GM12878 (cell line): Measurements from ENCODE around the gene ZKSCAN7. TPM values are rescaled to one million over a fixed set of nuclear protein-coding genes. Genes with fewer than 3 reads are reported as not detected.

ENCODE experiments used
- ATAC-seq: fragments of 200-7000 bp; cut with Tn5 transposase; 3 replicates; pipeline ENCODE4 v1.9.1; 2020; ENCODE audit warnings: mild to moderate bottlenecking, moderate library complexity
- BruUV-seq: library from RNA; stranded (reverse); fragments of 400-500 nt; replicated peaks from 2 replicates; lab custom pipeline; 2021; lab: Mats Ljungman, UMichigan
- CTCF ChIA-PET: fragments of 300-600 bp; sonication (Branson Sonifier 250); formaldehyde crosslinking; extraction: SDS; loops from one replicate; lab custom pipeline; 2021; ENCODE audit warnings: inconsistent platforms; lab: Yijun Ruan, JAX
- POLR2A ChIA-PET: fragments of 350-600 bp; formaldehyde crosslinking; extraction: SDS; loops from one replicate; lab custom pipeline; 2021; ENCODE audit warnings: inconsistent platforms; lab: Charles Lee
- RAD21 ChIA-PET: fragments of 300-600 bp; sonication (Branson Sonifier 250); formaldehyde crosslinking; loops from one replicate; lab custom pipeline; 2023; ENCODE audit warnings: antibody characterized with exemption; ENCODE audit not compliant: unreplicated experiment; lab: Charles Lee
- SMC1A ChIA-PET: fragments of 300-600 bp; sonication (Branson Sonifier 250); formaldehyde crosslinking; loops from one replicate; lab custom pipeline; 2023; ENCODE audit not compliant: unreplicated experiment, uncharacterized antibody; lab: Charles Lee
- DNase-seq: peaks from one replicate; pipeline ENCODE4 v3.0.0-alpha.2; 2011; ENCODE audit warnings: low read depth, low spot score
- FAIRE-seq: peaks from 3 replicates; lab custom pipeline; 2011; peaks lifted over from hg19 to GRCh38; lab: Jason Lieb, UNC
- H2AFZ ChIP-seq: 2 replicates; pipeline ENCODE4 v1.6.0; 2011; ENCODE audit warnings: low read depth, low read length, control low read depth; ENCODE audit not compliant: control insufficient read depth
- H3K27ac ChIP-seq: 2 replicates; pipeline ENCODE4 v1.5.1; 2011; ENCODE audit warnings: control low read depth; ENCODE audit not compliant: control insufficient read depth, insufficient read depth
- H3K27me3 ChIP-seq, 2 experiments: replicated peaks in 1 of 2; 2 replicates each; pipeline versions ENCODE4 v1.6.0 to v1.6.1; 2011; ENCODE audit warnings: low read length in 1 of 2; ENCODE audit not compliant: control insufficient read depth in 2 of 2, insufficient read depth in 2 of 2
- H3K36me3 ChIP-seq, 2 experiments: 2 replicates each; pipeline ENCODE4 v1.5.1; 2011; ENCODE audit warnings: low read length in 1 of 2; ENCODE audit not compliant: control insufficient read depth in 2 of 2, insufficient read depth in 2 of 2
- H3K4me1 ChIP-seq: 2 replicates; pipeline ENCODE4 v1.6.1; 2011; ENCODE audit warnings: mild to moderate bottlenecking, low read length, moderate library complexity, mixed read lengths; ENCODE audit not compliant: control insufficient read depth, insufficient read depth
- H3K4me2 ChIP-seq: 2 replicates; pipeline ENCODE4 v1.6.0; 2011; ENCODE audit warnings: control low read depth; ENCODE audit not compliant: control insufficient read depth, insufficient read depth
- H3K4me3 ChIP-seq: fragments of 200-600 bp; sonication (generic); 2 replicates; pipeline ENCODE4 v1.5.1; 2016
- H3K79me2 ChIP-seq: 2 replicates; pipeline ENCODE4 v1.6.0; 2011; ENCODE audit warnings: low read length; ENCODE audit not compliant: control insufficient read depth, insufficient read depth
- H3K9ac ChIP-seq: 2 replicates; pipeline ENCODE4 v1.8.0; 2011; ENCODE audit warnings: low read length, control low read depth, mixed read lengths; ENCODE audit not compliant: control insufficient read depth, insufficient read depth
- H3K9me3 ChIP-seq: replicated peaks from 3 replicates; pipeline ENCODE4 v1.5.1; 2011; ENCODE audit warnings: mild to moderate bottlenecking, low read length; ENCODE audit not compliant: control insufficient read depth, insufficient read depth
- H4K20me1 ChIP-seq: 2 replicates; pipeline ENCODE4 v1.6.0; 2011; ENCODE audit not compliant: control insufficient read depth, insufficient read depth
- CBX3 ChIP-seq: fragments of 200-600 bp; sonication (generic); IDR thresholded peaks from 2 replicates; pipeline ENCODE4 v1.6.1; 2016; ENCODE audit warnings: low read depth, borderline replicate concordance
- CREM ChIP-seq: IDR thresholded peaks from 2 replicates; pipeline ENCODE4 v1.6.1; 2014; ENCODE audit warnings: antibody characterized with exemption, low read depth
- ETV6 ChIP-seq, 2 experiments: fragments of 450-650 bp in 1 of 2; IDR thresholded peaks in 1 of 2; conservative IDR thresholded peaks in 1 of 2; 2 replicates each; pipeline ENCODE4 v1.6.1; 2014; ENCODE audit warnings: antibody characterized with exemption in 1 of 2, borderline replicate concordance in 1 of 2, low read depth in 1 of 2, mild to moderate bottlenecking in 1 of 2, moderate library complexity in 1 of 2
- HDGF ChIP-seq: fragments of 450-650 bp; IDR thresholded peaks from 2 replicates; pipeline ENCODE4 v1.6.1; 2016; ENCODE audit warnings: antibody characterized with exemption
- IKZF2 ChIP-seq, 2 experiments: fragments of 450-650 bp; IDR thresholded peaks; 2 replicates each; pipeline ENCODE4 v1.6.1; 2017; ENCODE audit warnings: mild to moderate bottlenecking in 2 of 2, moderate library complexity in 2 of 2
- JUND ChIP-seq: IDR thresholded peaks from 2 replicates; pipeline ENCODE4 v1.6.1; 2012; ENCODE audit warnings: low read depth, mild to moderate bottlenecking, low read length, improper control_type of control experiment, moderate library complexity
- KAT2A ChIP-seq: conservative IDR thresholded peaks from 2 replicates; pipeline ENCODE4 v1.6.1; 2011; ENCODE audit warnings: low read depth, low read length; ENCODE audit not compliant: control insufficient read depth
- LARP7 ChIP-seq: fragments of 450-650 bp; IDR thresholded peaks from 2 replicates; pipeline ENCODE4 v1.6.1; 2017; ENCODE audit warnings: mild to moderate bottlenecking
- MEF2A ChIP-seq: IDR thresholded peaks from 2 replicates; pipeline ENCODE4 v1.6.1; 2011; ENCODE audit warnings: low read depth, mild to moderate bottlenecking, low read length, moderate library complexity; ENCODE audit not compliant: insufficient read depth
- PML ChIP-seq: IDR thresholded peaks from 2 replicates; pipeline ENCODE4 v1.6.1; 2012; ENCODE audit warnings: low read length, inconsistent platforms
- SUPT20H ChIP-seq: IDR thresholded peaks from 2 replicates; pipeline ENCODE4 v1.6.1; 2011; ENCODE audit warnings: low read depth, mild to moderate bottlenecking, low read length, moderate library complexity, borderline replicate concordance; ENCODE audit not compliant: control insufficient read depth
- ZBED1 ChIP-seq: IDR thresholded peaks from 2 replicates; pipeline ENCODE4 v1.6.1; 2016; ENCODE audit warnings: borderline replicate concordance
- ZNF687 ChIP-seq: fragments of 450-650 bp; IDR thresholded peaks from 2 replicates; pipeline ENCODE4 v1.6.1; 2017; ENCODE audit warnings: mild to moderate bottlenecking, moderate library complexity
- in situ Hi-C: fragments of 300-500 bp; cut with MboI; formaldehyde crosslinking; loops from 9 replicates; pipeline ENCODE4 v1.14.3; 2018; ENCODE audit warnings: mixed read lengths
- intact Hi-C: fragments of 100-400 bp; cut with micrococcal nuclease; formaldehyde crosslinking; loops from one replicate; pipeline ENCODE4 v1.14.2; 2022; ENCODE audit not compliant: unreplicated experiment
- polyA plus RNA-seq, 11 experiments: library from polyadenylated mRNA; depleted of rRNA in 4 of 11; unstranded in 6 of 11; stranded (reverse) in 5 of 11; fragments of >200 nt; fragmentation: Nextera tagmentation in 4 of 11; fragmentation: Illumina TruSeq in 1 of 11; extraction: Ambion mirVana in 4 of 11; extraction: Trizol in 1 of 11; gene quantifications; 1 replicate in 1 of 11; 2 replicates in 10 of 11; pipeline versions ENCODE4 v1.2.1 to v1.2.3, GENCODE V29; 2011 to 2016; ENCODE audit warnings: inconsistent platforms in 2 of 11, missing spikeins in 2 of 11, low read depth in 1 of 11
- total RNA-seq, 4 experiments: library from RNA; depleted of rRNA in 3 of 4; stranded (reverse); fragments of >200 nt in 3 of 4; fragmentation: Illumina TruSeq in 1 of 4; extraction: Trizol in 1 of 4; gene quantifications; 2 replicates each; pipeline versions ENCODE4 v1.2.1 to v1.2.3, GENCODE V29; 2013 to 2021
- TF ChIP-seq, protein P1 (sequence below): IDR thresholded peaks from 2 replicates; pipeline ENCODE4 v1.6.1; 2012; ENCODE audit warnings: low read depth, low read length, improper control_type of control experiment
- TF ChIP-seq, protein P2 (sequence below): fragments of 450-650 bp; IDR thresholded peaks from 2 replicates; pipeline ENCODE4 v1.6.1; 2018; ENCODE audit warnings: borderline replicate concordance, mild to moderate bottlenecking; ENCODE audit not compliant: partially characterized antibody

Gene ZKSCAN7
- total and polyA plus RNA-seq, 10 of the 15 experiments (the other 5 are each of a cell fraction or from before 2014, with no cell fraction given), result 0.77 to 6.0 (median 3.5) TPM

DNA sequence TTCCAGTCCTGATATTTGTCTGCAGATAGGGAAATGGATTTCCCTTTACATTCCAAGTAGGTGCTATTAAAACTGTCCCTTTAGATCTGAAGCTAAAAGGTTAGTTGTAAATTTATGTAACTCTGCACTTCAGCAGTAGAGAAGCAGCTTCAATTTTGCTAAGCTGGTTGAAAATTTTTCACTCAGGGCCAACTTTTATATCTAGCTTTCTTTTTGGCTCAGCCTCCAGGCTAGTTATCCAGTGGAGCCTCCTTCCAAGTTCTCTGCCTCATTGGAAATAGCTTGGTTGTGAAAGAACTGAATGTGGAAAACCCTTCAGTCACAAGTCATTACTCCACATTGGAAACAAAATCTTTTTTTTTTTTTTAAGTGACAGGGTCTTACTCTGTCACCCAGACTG lies 21.6 kb downstream of the ZKSCAN7 start:
- SMC1A ChIA-PET, result no interaction called here
- H3K27ac ChIP-seq, result no peak overlapping the region
- H3K27me3 ChIP-seq, result no peaks in the 10 kb centered on the region
- H2AFZ ChIP-seq, result no peak overlapping the region
- DNase-seq (no peak), FAIRE-seq (no peak), ATAC-seq (no peak)
- H3K4me1 ChIP-seq, result no peaks in the 10 kb centered on the region
- TF ChIP-seq MEF2A (no peak), IKZF2 (IDR thresholded peaks at IDR 0.05) (no peak), PML (no peak), CREM (no peak), SUPT20H (no peak), ZNF687 (no peak), LARP7 (no peak), ETV6 (conservative IDR thresholded peaks at IDR 0.05 in 1 of 2, IDR thresholded peaks at IDR 0.05 in 1 of 2; ENCODE audit: borderline replicate concordance in 1 of 2, low read depth in 1 of 2) (no peak), KAT2A (no peak), CBX3 (no peak), JUND (no peak), HDGF (no peak), ZBED1 (no peak)
- TF ChIP-seq, protein P1, sequence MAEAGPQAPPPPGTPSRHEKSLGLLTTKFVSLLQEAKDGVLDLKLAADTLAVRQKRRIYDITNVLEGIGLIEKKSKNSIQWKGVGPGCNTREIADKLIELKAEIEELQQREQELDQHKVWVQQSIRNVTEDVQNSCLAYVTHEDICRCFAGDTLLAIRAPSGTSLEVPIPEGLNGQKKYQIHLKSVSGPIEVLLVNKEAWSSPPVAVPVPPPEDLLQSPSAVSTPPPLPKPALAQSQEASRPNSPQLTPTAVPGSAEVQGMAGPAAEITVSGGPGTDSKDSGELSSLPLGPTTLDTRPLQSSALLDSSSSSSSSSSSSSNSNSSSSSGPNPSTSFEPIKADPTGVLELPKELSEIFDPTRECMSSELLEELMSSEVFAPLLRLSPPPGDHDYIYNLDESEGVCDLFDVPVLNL, result no peak
- TF ChIP-seq, protein P2, sequence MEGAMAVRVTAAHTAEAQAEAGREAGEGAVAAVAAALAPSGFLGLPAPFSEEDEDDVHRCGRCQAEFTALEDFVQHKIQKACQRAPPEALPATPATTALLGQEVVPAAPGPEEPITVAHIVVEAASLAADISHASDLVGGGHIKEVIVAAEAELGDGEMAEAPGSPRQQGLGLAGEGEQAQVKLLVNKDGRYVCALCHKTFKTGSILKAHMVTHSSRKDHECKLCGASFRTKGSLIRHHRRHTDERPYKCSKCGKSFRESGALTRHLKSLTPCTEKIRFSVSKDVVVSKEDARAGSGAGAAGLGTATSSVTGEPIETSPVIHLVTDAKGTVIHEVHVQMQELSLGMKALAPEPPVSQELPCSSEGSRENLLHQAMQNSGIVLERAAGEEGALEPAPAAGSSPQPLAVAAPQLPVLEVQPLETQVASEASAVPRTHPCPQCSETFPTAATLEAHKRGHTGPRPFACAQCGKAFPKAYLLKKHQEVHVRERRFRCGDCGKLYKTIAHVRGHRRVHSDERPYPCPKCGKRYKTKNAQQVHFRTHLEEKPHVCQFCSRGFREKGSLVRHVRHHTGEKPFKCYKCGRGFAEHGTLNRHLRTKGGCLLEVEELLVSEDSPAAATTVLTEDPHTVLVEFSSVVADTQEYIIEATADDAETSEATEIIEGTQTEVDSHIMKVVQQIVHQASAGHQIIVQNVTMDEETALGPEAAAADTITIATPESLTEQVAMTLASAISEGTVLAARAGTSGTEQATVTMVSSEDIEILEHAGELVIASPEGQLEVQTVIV, result no peak
- no peak overlapping the region for H3K9ac ChIP-seq
- intact Hi-C loops (no loop called here), in situ Hi-C loops (no loop called here)
- H3K4me3 ChIP-seq, result no peak overlapping the region
- CTCF ChIA-PET, result interaction anchor here (0.6 kb wide), 1 partner anchor 595 kb away, joined by 5 read pairs; no protein-coding TSS in a partner anchor
- RAD21 ChIA-PET, result no interaction called here
- H3K36me3 ChIP-seq, result no peaks in the 10 kb centered on the region
- no peaks in the 10 kb centered on the region for H3K79me2 ChIP-seq
- H3K9me3 ChIP-seq, result peaks cover 4% of the 10 kb centered on the region; the same call in 2 of the 3 replicates
- no TSS peak for BruUV-seq
- POLR2A ChIA-PET, result no interaction called here
- no peak overlapping the region for H3K4me2 ChIP-seq
- no peaks in the 10 kb centered on the region for H4K20me1 ChIP-seq
